K562 (cell line): ENCODE data around the gene PGAP3. TPM values are rescaled to one million over a fixed set of nuclear protein-coding genes. Genes with fewer than 3 reads are reported as not detected.
A peak's percentile ranks its signal among the peaks of the same experiment; 100 is the strongest.

Source experiments
- CBX3 ChIP-seq, 2 experiments: IDR thresholded peaks; 1 replicate in 1 of 2; 2 replicates in 1 of 2; pipeline ENCODE4 v1.6.1; 2012; ENCODE audit warnings: inconsistent platforms in 2 of 2, low read length in 2 of 2, borderline replicate concordance in 1 of 2, control low read depth in 1 of 2
- CCNT2 ChIP-seq: IDR thresholded peaks from 2 replicates; pipeline ENCODE4 v1.6.1; 2011; ENCODE audit warnings: borderline replicate concordance, low read depth, mild to moderate bottlenecking, moderate library complexity, mixed read lengths, low read length; ENCODE audit not compliant: insufficient read length; ENCODE audit errors: extremely low read depth
- CEBPG ChIP-seq, 3 experiments: fragments of 200-800 bp in 1 of 3; sonication (Bioruptor generic) in 1 of 3; sonication (generic) in 1 of 3; formaldehyde crosslinking in 1 of 3; IDR thresholded peaks in 2 of 3; conservative IDR thresholded peaks in 1 of 3; 2 replicates each; pipeline versions ENCODE4 v1.6.1 to v1.8.0; 2016 to 2022; ENCODE audit warnings: missing compliant biosample characterization in 2 of 3, missing genetic modification characterization in 2 of 3, mild to moderate bottlenecking in 1 of 3, missing genetic modification reagents in 1 of 3
- CHCHD3 ChIP-seq: fragments of 250-450 bp; sonication (Bioruptor Pico); IDR thresholded peaks from 2 replicates; pipeline ENCODE4 v2.1.2; 2022; ENCODE audit warnings: mild to moderate bottlenecking
- COPS2 ChIP-seq: fragments of 450-650 bp; conservative IDR thresholded peaks from 2 replicates; pipeline ENCODE4 v1.6.1; 2016; ENCODE audit warnings: mild to moderate bottlenecking, moderate library complexity
- CXXC5 ChIP-seq: fragments of 250-450 bp; sonication (Bioruptor Pico); IDR thresholded peaks from 2 replicates; pipeline ENCODE4 v1.8.0; 2022; ENCODE audit warnings: inconsistent platforms, mild to moderate bottlenecking, moderate library complexity
- FOXK2 ChIP-seq, 2 experiments: fragments of 450-650 bp; IDR thresholded peaks in 1 of 2; conservative IDR thresholded peaks in 1 of 2; 2 replicates each; pipeline ENCODE4 v1.6.1; 2016; ENCODE audit warnings: low read depth in 2 of 2, mild to moderate bottlenecking in 1 of 2
- JUNB ChIP-seq: fragments of 450-650 bp; formaldehyde crosslinking; conservative IDR thresholded peaks from 2 replicates; pipeline ENCODE4 v1.4.0; 2020; ENCODE audit warnings: mild to moderate bottlenecking
- KLF13 ChIP-seq: fragments of 450-650 bp; IDR thresholded peaks from 2 replicates; pipeline ENCODE4 v1.6.1; 2016; ENCODE audit warnings: missing genetic modification characterization, low read depth, mild to moderate bottlenecking, missing compliant biosample characterization, moderate library complexity, borderline replicate concordance
- MCM7 ChIP-seq, 2 experiments: fragments of 450-650 bp; IDR thresholded peaks; 2 replicates each; pipeline ENCODE4 v1.6.1; 2016 to 2018
- MEF2D ChIP-seq: conservative IDR thresholded peaks from 2 replicates; pipeline ENCODE4 v1.6.1; 2016; ENCODE audit warnings: low read depth, missing genetic modification characterization, missing compliant biosample characterization
- MIER1 ChIP-seq: fragments of 450-650 bp; IDR thresholded peaks from 2 replicates; pipeline ENCODE4 v1.6.1; 2016; ENCODE audit warnings: antibody characterized with exemption, mild to moderate bottlenecking, low read depth
- NCOA2 ChIP-seq, 2 experiments: fragments of 450-650 bp; IDR thresholded peaks; 2 replicates each; pipeline ENCODE4 v1.6.1; 2018; ENCODE audit warnings: mild to moderate bottlenecking in 2 of 2, moderate library complexity in 1 of 2; ENCODE audit not compliant: partially characterized antibody in 2 of 2
- PHB2 ChIP-seq: fragments of 450-650 bp; IDR thresholded peaks from 2 replicates; pipeline ENCODE4 v1.6.1; 2017; ENCODE audit warnings: low read depth
- SAFB2 ChIP-seq: fragments of 200-400 bp; formaldehyde crosslinking; IDR thresholded peaks from 2 replicates; pipeline ENCODE4 v1.6.1; 2018; ENCODE audit warnings: borderline replicate concordance, low read length, low read depth, moderate library complexity; ENCODE audit not compliant: severe bottlenecking
- SIN3B ChIP-seq: fragments of 450-650 bp; IDR thresholded peaks from 2 replicates; pipeline ENCODE4 v1.6.1; 2017; ENCODE audit warnings: low read depth, mild to moderate bottlenecking, moderate library complexity
- SP1 ChIP-seq: sonication (generic); formaldehyde crosslinking; IDR thresholded peaks from 2 replicates; pipeline ENCODE4 v1.8.1; 2022; ENCODE audit warnings: mild to moderate bottlenecking, missing genetic modification reagents
- TBL1XR1 ChIP-seq, 2 experiments: IDR thresholded peaks; 2 replicates each; pipeline ENCODE4 v1.6.1; 2012; ENCODE audit warnings: improper control_type of control experiment in 2 of 2, low read length in 2 of 2, mild to moderate bottlenecking in 1 of 2
- THRAP3 ChIP-seq: fragments of 450-650 bp; IDR thresholded peaks from 2 replicates; pipeline ENCODE4 v1.6.1; 2016; ENCODE audit warnings: mild to moderate bottlenecking, inconsistent platforms, borderline replicate concordance
- TRIM24 ChIP-seq, 2 experiments: fragments of 450-650 bp; IDR thresholded peaks; 2 replicates each; pipeline ENCODE4 v1.6.1; 2016
- YY1 ChIP-seq, 3 experiments: IDR thresholded peaks; 2 replicates each; pipeline ENCODE4 v1.6.1; 2011; ENCODE audit warnings: low read length in 2 of 3, mild to moderate bottlenecking in 2 of 3, moderate library complexity in 2 of 3, borderline replicate concordance in 1 of 3, control low read depth in 1 of 3, low read depth in 1 of 3; ENCODE audit not compliant: insufficient read depth in 3 of 3, insufficient replicate concordance in 2 of 3, control insufficient read depth in 1 of 3, insufficient read length in 1 of 3; ENCODE audit errors: extremely low read depth in 1 of 3
- ZNF121 ChIP-seq: sonication (generic); formaldehyde crosslinking; conservative IDR thresholded peaks from 2 replicates; pipeline ENCODE4 v1.8.0; 2022; ENCODE audit warnings: missing genetic modification reagents
- polyA plus RNA-seq, 8 experiments: library from polyadenylated mRNA; depleted of rRNA in 4 of 8; stranded (reverse) in 5 of 8; unstranded in 3 of 8; fragments of >200 nt; fragmentation: Nextera tagmentation in 2 of 8; fragmentation: Illumina TruSeq in 1 of 8; extraction: Ambion mirVana in 2 of 8; extraction: Trizol in 1 of 8; gene quantifications; 2 replicates each; pipeline versions ENCODE4 v1.2.1 to v1.2.3, GENCODE V29; 2011 to 2014; ENCODE audit warnings: inconsistent platforms in 1 of 8, missing spikeins in 1 of 8
- total RNA-seq, 7 experiments: library from RNA; depleted of rRNA in 6 of 7; stranded (reverse); fragments of >200 nt in 6 of 7; fragmentation: Illumina TruSeq in 2 of 7; extraction: Trizol in 2 of 7; gene quantifications; 2 replicates each; pipeline versions ENCODE4 v1.2.1 to v1.2.3, GENCODE V29; 2011 to 2021; ENCODE audit warnings: low replicate concordance in 1 of 7
- TF ChIP-seq, protein P1 (sequence below): fragments of 250-450 bp; sonication (Bioruptor Pico); IDR thresholded peaks from 2 replicates; pipeline ENCODE4 v1.8.0; 2022; ENCODE audit warnings: moderate library complexity, mild to moderate bottlenecking, inconsistent platforms
- TF ChIP-seq, protein P2 (sequence below): sonication (generic); formaldehyde crosslinking; IDR thresholded peaks from 2 replicates; pipeline ENCODE4 v1.8.1; 2023; ENCODE audit warnings: mild to moderate bottlenecking, missing genetic modification reagents, moderate library complexity

PGAP3 gene
- total and polyA plus RNA-seq, 9 of the 15 experiments (the other 6 are each of a cell fraction or from before 2014, with no cell fraction given) = 0.38 to 9.4 (median 4.5) TPM

DNA sequence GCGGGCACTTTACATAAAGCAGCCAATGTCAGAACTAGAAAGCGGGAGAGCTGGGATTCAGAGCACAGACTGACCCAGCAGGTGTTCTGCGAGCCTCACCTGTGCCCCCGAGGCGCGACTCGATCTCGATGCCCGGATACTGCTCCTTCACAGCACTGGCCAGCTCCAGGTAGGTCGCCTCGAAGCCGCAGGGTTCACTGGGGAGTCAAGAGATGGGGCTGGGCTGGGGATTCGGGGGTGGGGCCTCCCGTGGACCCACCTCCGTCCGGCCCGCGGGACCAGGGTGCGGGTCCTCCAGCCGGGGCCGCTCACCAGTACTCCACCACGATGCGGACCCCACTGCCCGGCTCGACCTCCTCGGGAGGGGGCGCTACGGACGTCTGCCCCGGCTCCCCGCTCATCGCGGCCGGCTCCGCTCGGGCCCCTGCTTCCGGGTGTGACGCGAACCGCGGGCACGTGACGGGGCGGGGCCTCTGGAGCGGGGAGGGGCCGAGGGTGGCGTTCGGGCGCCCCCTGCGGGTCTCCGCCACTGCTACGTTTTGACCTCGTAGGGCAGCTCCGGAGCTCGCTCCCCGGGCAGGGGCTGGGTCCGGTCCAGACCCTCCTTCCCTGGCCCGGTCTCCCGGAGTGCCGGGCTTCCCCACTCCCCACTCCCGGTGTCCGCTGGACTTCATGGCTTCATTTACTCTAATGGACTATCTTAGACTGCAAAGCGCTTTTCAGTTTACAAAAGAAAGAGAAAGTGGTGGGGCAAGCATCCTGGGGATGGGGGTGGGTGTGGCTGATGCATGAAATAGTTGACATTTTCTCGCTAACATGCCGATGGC lies 42.5 kb upstream of the PGAP3 start, which contains the start of gene MIEN1 (continued):
- no peak for TF ChIP-seq COPS2
- peak; percentile 21; the same call in 1 of the 2 replicates for TF ChIP-seq KLF13
- peak in 1 of 3 experiments; percentile 62 for TF ChIP-seq YY1 (IDR thresholded peaks at IDR 0.05; ENCODE audit: borderline replicate concordance in 1 of 3, control insufficient read depth in 1 of 3, extremely low read depth in 1 of 3, insufficient read depth in 3 of 3, insufficient read length in 1 of 3, insufficient replicate concordance in 2 of 3, low read depth in 1 of 3, low read length in 2 of 3)
- TF ChIP-seq PHB2 = no peak
- TF ChIP-seq MCM7 (IDR thresholded peaks at IDR 0.05) = no peak
- no peak for TF ChIP-seq MIER1
- TF ChIP-seq JUNB (CRISPR knock-in tag) = no peak
- TF ChIP-seq, protein P1, sequence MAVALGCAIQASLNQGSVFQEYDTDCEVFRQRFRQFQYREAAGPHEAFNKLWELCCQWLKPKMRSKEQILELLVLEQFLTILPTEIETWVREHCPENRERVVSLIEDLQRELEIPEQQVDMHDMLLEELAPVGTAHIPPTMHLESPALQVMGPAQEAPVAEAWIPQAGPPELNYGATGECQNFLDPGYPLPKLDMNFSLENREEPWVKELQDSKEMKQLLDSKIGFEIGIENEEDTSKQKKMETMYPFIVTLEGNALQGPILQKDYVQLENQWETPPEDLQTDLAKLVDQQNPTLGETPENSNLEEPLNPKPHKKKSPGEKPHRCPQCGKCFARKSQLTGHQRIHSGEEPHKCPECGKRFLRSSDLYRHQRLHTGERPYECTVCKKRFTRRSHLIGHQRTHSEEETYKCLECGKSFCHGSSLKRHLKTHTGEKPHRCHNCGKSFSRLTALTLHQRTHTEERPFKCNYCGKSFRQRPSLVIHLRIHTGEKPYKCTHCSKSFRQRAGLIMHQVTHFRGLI = no peak
- TF ChIP-seq, protein P2, sequence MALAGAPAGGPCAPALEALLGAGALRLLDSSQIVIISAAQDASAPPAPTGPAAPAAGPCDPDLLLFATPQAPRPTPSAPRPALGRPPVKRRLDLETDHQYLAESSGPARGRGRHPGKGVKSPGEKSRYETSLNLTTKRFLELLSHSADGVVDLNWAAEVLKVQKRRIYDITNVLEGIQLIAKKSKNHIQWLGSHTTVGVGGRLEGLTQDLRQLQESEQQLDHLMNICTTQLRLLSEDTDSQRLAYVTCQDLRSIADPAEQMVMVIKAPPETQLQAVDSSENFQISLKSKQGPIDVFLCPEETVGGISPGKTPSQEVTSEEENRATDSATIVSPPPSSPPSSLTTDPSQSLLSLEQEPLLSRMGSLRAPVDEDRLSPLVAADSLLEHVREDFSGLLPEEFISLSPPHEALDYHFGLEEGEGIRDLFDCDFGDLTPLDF (CRISPR knock-in tag) = no peak
- TF ChIP-seq SP1 (CRISPR knock-in tag) = peak; percentile 98
- TF ChIP-seq CHCHD3 (CRISPR knock-in tag) = no peak
- no peak for TF ChIP-seq ZNF121 (CRISPR knock-in tag)
- TF ChIP-seq SAFB2 = no peak
- TF ChIP-seq CCNT2 = peak; percentile 85
- TF ChIP-seq FOXK2 (conservative IDR thresholded peaks at IDR 0.05 in 1 of 2, IDR thresholded peaks at IDR 0.05 in 1 of 2; ENCODE audit: low read depth in 2 of 2) = no peak
- TF ChIP-seq TBL1XR1 (IDR thresholded peaks at IDR 0.05; ENCODE audit: low read length in 2 of 2) = peak in 1 of 2 experiments; percentile 35; a peak in 1 of 4 replicates
- TF ChIP-seq NCOA2 (IDR thresholded peaks at IDR 0.05; ENCODE audit: partially characterized antibody in 2 of 2) = no peak
- peak; percentile 84 for TF ChIP-seq CXXC5
- no peak for TF ChIP-seq CBX3 (IDR thresholded peaks at IDR 0.05; ENCODE audit: borderline replicate concordance in 1 of 2, low read length in 2 of 2)
- no peak for TF ChIP-seq CEBPG (CRISPR knock-in tag; IDR thresholded peaks at IDR 0.05)
- no peak for TF ChIP-seq CEBPG (tag; conservative IDR thresholded peaks at IDR 0.05 in 1 of 2, IDR thresholded peaks at IDR 0.05 in 1 of 2)
- TF ChIP-seq MEF2D (tag) = no peak
- TF ChIP-seq SIN3B = peak; percentile 64; the same call in 1 of the 2 replicates
- no peak for TF ChIP-seq TRIM24 (IDR thresholded peaks at IDR 0.05)
- TF ChIP-seq THRAP3 = no peak
